ENCODE measurements around the gene ITPKB. TPM values are rescaled to one million over a fixed set of nuclear protein-coding genes. Genes with fewer than 3 reads are reported as not detected.
"Not testable (repeated sequence)": the region's sequence is repeated elsewhere in the genome, so short reads cannot be mapped to it uniquely, and the experiment has no call there.

ITPKB gene
- polyA plus RNA-seq, 3 donors from 2014 or later, result 14.1 to 37.8 (median 18.7) TPM

DNA sequence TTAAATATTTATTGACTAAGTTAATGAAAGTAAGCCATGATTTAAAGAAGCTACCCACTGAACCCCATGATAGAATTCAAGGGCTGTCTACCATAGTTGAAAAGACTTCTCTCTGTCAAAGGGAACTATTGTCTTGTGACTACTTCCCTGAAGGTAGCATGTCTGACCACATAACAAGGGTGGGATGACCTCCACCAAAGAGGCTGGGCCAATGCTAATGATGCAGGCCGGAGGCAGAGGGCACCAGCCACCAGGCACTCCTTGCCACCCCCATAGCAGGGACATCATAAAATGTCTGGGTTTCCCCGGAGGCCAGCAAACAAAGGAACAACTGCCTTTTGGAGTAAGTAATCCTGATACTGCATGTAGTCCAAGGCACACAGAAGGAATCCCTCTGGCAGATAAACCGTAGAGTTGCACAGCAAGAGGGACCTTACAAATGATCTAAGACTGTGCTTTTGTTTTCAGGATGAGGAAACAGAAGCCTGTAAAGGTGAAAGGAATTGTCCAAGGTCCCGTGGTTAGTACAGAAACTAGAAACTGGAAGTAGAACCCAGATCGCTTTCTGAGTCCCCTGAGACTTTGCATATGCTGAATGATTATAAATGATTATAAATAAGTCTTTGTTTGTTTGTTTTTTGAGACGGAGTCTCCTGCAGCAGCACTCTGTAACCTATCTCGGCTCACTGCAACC, 33.5 kb upstream of the ITPKB start:
- no peaks in the 10 kb centered on the region for H3K36me3 Mint-ChIP-seq
- no peaks in the 10 kb centered on the region for H3K9me3 Mint-ChIP-seq
- peaks cover 0 to 2% (median 0%) of the 10 kb centered on the region in 3 donors for H3K27me3 Mint-ChIP-seq (ENCODE audit: low read depth in 3 of 3)
- no peaks in the 10 kb centered on the region for H3K4me1 Mint-ChIP-seq
- H3K27ac Mint-ChIP-seq, result no peak overlapping the region
- no peak overlapping the region for H3K4me3 Mint-ChIP-seq
- no peak for DNase-seq

DNA sequence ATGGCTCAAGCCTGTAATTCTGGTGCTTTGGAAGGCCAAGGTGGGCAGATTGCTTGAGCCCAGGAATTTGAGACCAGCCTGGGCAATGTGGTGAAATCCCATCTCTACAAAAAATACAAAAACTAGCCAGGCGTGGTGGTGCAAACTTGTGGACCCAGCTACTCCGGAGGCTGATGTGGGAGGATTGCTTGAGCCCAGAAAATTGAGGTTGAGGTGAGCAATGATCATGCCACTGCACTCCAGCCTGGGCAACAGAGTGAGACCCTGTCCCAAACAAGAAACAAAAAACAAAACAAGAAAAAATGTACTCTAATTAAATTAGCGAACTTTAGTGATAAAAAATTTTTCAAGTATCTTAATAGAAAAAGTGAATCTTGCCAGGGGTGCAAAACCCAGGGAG, 28.1 kb upstream of the ITPKB start:
- Mint-ChIP-seq H3K9me3 (peaks cover 0 to 12% (median 0%) of the 10 kb centered on the region in 6 donors), H3K4me1 (peaks cover 13 to 18% of the 10 kb centered on the region in 2 donors)
- not testable (repeated sequence) for H3K27me3 Mint-ChIP-seq (ENCODE audit: low read depth in 3 of 3); H3K36me3 Mint-ChIP-seq; H3K27ac Mint-ChIP-seq; H3K4me3 Mint-ChIP-seq; DNase-seq

DNA sequence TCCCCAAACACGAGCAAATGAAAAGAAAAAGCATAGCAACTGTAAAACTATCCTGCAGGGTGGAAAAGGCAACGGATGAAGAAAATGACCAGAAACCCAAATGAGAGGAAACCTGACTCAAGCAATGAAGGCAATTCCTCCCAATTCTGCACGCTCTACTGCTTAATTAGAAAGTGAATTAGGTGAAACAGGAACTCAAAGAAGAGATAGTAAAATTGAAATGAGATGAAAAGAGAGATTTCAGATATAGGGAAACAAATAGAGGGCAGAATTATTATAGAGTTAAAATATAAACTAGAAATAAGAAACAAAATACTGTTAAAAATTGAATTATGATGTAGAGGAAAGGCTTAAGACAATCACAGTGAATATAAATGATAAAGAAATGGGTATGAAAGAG, 27.5 kb upstream of the ITPKB start:
- no peak overlapping the region for H3K4me3 Mint-ChIP-seq
- H3K4me1 Mint-ChIP-seq, result peaks cover 13 to 18% of the 10 kb centered on the region in 2 donors
- H3K27ac Mint-ChIP-seq, result peak overlapping the region in 1 of 6 donors; percentile 55
- H3K9me3 Mint-ChIP-seq, result peaks cover 0 to 12% (median 0%) of the 10 kb centered on the region in 6 donors
- peaks cover 0 to 7% (median 6%) of the 10 kb centered on the region in 3 donors for H3K36me3 Mint-ChIP-seq
- no peak for DNase-seq
- peaks cover 3 to 8% (median 5%) of the 10 kb centered on the region in 3 donors for H3K27me3 Mint-ChIP-seq (ENCODE audit: low read depth in 3 of 3)

DNA sequence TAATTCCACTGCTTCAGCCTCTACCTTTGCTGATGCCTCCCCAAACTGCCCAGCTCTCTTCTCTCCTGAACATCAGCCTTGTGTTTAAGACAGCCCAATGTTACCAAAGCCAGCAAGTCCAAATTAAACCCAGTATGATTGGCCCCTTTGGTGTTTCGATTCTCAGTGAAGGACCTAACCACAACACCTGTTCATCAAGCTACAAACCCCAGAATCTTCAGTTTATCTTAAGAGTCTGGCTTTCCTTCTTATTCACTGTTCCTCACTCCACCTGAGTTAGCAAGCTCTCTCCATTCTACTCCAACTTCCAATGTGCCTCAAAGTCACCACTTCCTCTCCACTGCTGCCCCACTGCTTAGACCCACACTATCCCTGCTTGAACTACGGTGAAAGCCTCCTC, 25.5 kb upstream of the ITPKB start:
- Mint-ChIP-seq H3K4me1 (peaks cover 13 to 18% of the 10 kb centered on the region in 2 donors), H3K4me3 (peak overlapping the region in 4 of 5 donors; percentile 0 to 66 (median 16)), H3K36me3 (peaks cover 0 to 7% (median 6%) of the 10 kb centered on the region in 3 donors), H3K9me3 (peaks cover 0 to 12% (median 0%) of the 10 kb centered on the region in 6 donors), H3K27me3 (ENCODE audit: low read depth in 3 of 3) (peaks cover 3 to 10% (median 5%) of the 10 kb centered on the region in 3 donors), H3K27ac (peak overlapping the region; percentile 52 to 87 (median 80))
- DNase-seq, result no peak

DNA sequence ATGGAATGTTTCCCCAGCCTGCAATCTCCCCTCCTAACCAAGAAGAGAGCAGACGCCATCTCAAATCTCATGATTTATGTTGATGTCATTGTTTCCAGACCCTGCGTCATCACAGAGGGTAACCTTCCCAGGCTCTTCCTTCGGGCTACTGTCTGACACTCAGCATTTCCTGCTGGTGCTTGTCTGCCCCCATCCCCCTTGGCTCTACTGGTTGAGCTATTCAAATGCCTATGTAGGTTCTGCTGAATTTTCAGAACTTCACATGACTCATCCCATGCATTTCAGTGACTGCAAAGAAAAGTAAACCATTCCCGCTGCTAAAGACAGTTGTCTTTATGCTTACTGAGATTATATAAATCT, 24.8 kb upstream of the ITPKB start:
- Mint-ChIP-seq H3K9me3 (peaks cover 0 to 12% (median 0%) of the 10 kb centered on the region in 6 donors), H3K27me3 (ENCODE audit: low read depth in 3 of 3) (peaks cover 3 to 10% (median 5%) of the 10 kb centered on the region in 3 donors), H3K4me1 (peaks cover 13 to 18% of the 10 kb centered on the region in 2 donors), H3K27ac (peak overlapping the region in 3 of 6 donors; percentile 14 to 74 (median 33)), H3K4me3 (peak overlapping the region in 1 of 5 donors; percentile 5), H3K36me3 (peaks cover 0 to 7% (median 6%) of the 10 kb centered on the region in 3 donors)
- DNase-seq, result peak in 1 of 3 donors; percentile 3

DNA sequence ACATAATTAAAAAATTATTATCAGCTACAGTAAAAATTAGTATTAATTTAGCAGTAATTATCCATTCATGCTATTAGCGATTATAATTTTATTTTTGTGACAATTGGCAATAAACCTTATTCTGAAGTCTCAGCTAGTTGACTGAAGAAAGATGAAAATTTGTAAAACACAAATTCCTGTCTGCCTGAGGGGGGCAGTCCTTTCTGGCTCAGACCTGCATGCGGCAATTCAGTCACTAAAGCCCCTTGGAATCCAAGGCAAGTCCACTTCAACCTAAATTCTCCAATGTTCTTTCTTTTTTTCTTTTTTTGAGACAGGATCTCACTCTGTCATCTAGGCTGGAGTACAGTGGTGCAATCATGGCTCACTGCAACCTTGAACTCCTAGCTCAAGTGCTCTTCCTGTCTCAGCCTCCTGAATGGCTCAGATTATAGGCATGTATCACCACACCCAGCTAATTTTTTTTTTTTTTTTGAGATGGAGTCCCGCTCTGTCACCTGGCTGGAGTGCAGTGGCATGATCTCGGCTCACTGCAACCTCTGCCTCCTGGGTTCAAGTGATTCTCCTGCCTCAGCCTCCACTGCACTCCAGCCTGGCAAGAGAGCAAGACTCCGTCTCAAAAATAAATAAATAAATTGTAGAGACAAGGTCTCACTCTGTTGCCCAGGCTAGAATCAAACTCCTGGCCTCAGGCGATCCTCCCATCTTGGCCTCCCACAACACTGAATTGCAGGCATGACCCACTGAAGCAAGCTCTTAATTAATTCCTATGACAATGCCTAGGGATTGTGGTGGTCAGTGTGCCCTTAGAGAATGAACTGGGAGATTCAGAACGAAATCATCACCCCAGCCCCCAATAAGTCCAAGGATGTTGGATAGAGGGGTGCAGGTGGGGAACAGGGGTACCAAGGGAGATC, 24.2 kb upstream of the ITPKB start:
- peaks cover 0 to 7% (median 6%) of the 10 kb centered on the region in 3 donors for H3K36me3 Mint-ChIP-seq

DNA sequence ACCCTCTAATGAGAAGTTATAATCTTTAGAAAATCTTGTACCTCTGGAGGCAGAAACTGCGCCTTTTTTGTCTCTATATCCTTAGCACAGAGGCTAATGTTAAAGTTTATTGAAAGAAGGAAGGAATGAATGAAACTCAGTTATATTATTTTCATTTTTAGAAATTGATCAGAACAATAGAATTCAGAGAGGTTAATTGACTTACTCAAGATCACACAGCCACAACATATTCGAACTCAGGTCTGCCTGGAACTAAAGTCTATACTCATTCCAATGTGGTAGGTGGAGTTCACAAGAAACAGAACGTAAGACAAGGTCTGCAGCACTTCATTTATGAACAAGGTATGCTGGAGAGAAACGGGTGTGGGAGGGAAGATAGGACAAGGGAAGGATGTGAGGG, 23.0 kb upstream of the ITPKB start:
- Mint-ChIP-seq H3K4me1 (peaks cover 13 to 18% of the 10 kb centered on the region in 2 donors), H3K9me3 (peaks cover 0 to 12% (median 0%) of the 10 kb centered on the region in 6 donors), H3K27me3 (ENCODE audit: low read depth in 3 of 3) (peaks cover 4 to 10% (median 5%) of the 10 kb centered on the region in 3 donors), H3K36me3 (peaks cover 0 to 7% (median 6%) of the 10 kb centered on the region in 3 donors), H3K4me3 (no peak overlapping the region), H3K27ac (no peak overlapping the region)
- DNase-seq, result no peak

More for the DNA sequence above, 24.2 kb upstream of the ITPKB start:
- peak overlapping the region in 2 of 6 donors; percentile 33 to 74 for H3K27ac Mint-ChIP-seq
- H3K4me3 Mint-ChIP-seq, result peak overlapping the region in 1 of 5 donors; percentile 23
- peaks cover 0 to 12% (median 0%) of the 10 kb centered on the region in 6 donors for H3K9me3 Mint-ChIP-seq
- H3K4me1 Mint-ChIP-seq, result peaks cover 13 to 18% of the 10 kb centered on the region in 2 donors
- peaks cover 4 to 10% (median 5%) of the 10 kb centered on the region in 3 donors for H3K27me3 Mint-ChIP-seq (ENCODE audit: low read depth in 3 of 3)
- no peak for DNase-seq

DNA sequence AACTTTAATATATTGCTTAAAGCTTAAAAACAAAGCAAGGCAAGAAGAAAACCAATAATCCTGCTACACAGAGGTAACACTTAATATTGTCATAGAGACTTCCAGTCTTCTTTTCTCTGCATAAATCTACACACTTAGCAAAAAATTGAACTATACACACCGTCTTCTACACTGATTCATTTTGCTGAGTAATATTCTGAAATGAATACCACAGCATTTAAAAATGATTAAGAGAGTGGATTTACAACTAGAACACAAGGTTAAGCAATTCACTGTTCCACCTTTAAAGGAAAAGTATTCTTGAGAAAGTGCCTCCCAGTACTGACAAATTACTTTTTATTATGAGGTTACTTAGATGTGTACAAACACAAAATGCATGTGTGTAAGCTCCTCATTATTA, 22.2 kb upstream of the ITPKB start:
- Mint-ChIP-seq H3K27ac (no peak overlapping the region), H3K9me3 (peaks cover 0 to 12% (median 0%) of the 10 kb centered on the region in 6 donors), H3K36me3 (peaks cover 0 to 6% (median 1%) of the 10 kb centered on the region in 3 donors), H3K4me1 (peaks cover 13 to 18% of the 10 kb centered on the region in 2 donors), H3K27me3 (ENCODE audit: low read depth in 3 of 3) (peaks cover 4 to 12% (median 5%) of the 10 kb centered on the region in 3 donors), H3K4me3 (no peak overlapping the region)
- DNase-seq, result no peak

DNA sequence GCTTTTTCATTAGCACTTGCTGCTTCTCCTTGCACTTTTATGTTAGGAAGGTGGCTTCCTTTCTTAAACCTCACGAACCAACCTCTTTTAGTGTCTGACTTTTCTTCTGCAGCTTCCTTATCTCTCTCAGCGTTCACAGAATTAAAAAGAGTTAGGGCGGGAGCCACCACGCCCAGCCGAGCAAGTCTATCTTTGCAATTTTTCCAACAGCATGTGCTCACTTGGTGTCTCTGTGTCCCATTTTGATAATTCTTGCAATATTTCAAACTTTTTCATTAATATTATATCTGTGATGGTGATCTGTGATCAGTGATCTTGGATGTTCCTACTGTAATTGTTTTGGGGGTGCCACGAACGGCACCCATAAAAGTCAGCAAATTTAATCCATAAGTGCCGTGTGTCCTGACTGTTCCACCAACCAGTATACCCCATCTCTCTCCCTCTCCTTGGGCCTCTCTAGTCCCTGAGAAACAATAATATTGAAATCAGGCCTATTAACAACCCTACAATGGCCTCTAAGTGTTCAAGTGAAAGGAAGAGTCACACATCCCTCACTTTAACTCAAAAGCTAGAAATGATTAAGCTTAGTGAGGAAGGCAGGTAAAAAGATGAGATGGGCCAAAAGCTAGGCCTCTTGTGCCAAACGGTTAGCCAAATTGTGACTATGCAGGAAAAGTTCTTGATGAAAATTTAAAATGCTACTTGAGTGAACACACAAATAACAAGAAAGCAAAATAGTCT, 15.9 kb upstream of the ITPKB start:
- H3K9me3 Mint-ChIP-seq, result no peaks in the 10 kb centered on the region
- no peak for DNase-seq
- peaks cover 0 to 3% (median 0%) of the 10 kb centered on the region in 3 donors for H3K36me3 Mint-ChIP-seq
- H3K27ac Mint-ChIP-seq, result no peak overlapping the region
- H3K4me1 Mint-ChIP-seq, result peaks cover 9% of the 10 kb centered on the region in 2 donors
- peaks cover 0 to 3% (median 2%) of the 10 kb centered on the region in 3 donors for H3K27me3 Mint-ChIP-seq (ENCODE audit: low read depth in 3 of 3)
- H3K4me3 Mint-ChIP-seq, result no peak overlapping the region

DNA sequence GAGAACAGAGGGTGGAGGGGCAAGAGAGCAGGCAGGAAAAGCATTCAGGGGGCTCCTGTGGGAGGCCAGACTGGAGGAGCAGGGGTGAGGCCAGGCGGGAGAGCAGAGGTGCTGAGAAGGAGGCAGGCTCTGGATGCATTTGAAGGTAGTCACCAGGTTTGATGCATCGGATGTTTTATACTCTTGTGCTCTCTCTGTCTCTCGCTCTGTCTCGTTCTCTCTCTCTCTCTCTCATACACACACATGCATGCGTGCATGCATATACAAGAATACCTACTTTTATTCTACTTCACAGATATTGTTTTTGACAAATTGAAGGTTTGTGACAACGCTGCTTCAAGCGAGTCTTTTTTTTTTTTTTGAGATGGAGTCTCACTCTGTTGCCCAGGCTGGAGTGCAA, 15.0 kb upstream of the ITPKB start:
- Mint-ChIP-seq H3K4me3 (no peak overlapping the region), H3K27me3 (ENCODE audit: low read depth in 3 of 3) (peaks cover 0 to 2% (median 2%) of the 10 kb centered on the region in 3 donors), H3K4me1 (peaks cover 9% of the 10 kb centered on the region in 2 donors), H3K27ac (peak overlapping the region in 2 of 6 donors; percentile 7 to 35), H3K9me3 (no peaks in the 10 kb centered on the region), H3K36me3 (peaks cover 0 to 3% (median 0%) of the 10 kb centered on the region in 3 donors)
- DNase-seq, result no peak

DNA sequence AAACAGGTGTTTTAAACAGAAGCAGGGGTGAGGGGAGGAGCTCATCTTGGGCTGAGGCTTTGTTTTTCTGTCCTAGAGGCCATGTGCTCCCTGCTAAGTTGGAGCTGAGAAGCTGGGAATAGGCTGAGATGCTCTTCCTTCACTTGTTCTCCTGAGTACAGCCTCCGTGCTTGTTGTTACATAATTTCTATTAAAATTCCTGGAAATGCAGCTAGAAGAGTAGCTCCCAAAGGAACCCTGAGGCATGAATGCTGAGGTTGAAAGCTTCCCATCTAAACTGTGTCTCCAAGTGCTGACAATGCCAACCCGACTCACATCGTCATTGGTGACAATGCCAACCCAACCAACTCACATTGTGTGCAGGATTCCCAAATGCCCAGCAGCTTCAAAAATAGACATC, 12.6 kb upstream of the ITPKB start:
- no peak for DNase-seq
- Mint-ChIP-seq H3K36me3 (peaks cover 0 to 3% (median 0%) of the 10 kb centered on the region in 3 donors), H3K27ac (no peak overlapping the region), H3K4me3 (no peak overlapping the region), H3K27me3 (ENCODE audit: low read depth in 3 of 3) (peaks cover 0 to under 1% (median 0%) of the 10 kb centered on the region in 3 donors), H3K4me1 (peaks cover 9 to 11% of the 10 kb centered on the region in 2 donors), H3K9me3 (no peaks in the 10 kb centered on the region)

DNA sequence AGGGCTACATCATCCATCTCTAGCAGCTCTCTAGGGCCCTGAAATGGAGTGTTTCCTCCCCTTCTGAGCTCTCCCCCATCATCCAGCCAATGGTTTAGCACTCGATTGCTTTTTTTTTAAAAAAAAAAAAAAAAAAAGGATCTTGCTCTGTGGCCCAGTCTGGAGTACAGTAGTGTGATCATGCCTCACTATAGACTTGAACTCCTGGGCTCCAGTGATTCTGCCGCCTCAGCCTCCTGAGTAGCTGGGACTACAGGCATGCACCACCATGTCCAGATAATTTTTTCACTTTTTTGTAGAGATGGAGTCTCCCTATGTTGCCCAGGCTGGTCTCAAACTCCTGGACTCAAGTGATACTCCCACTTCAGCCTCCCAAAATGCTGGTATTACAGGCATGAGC, 12.1 kb upstream of the ITPKB start:
- Mint-ChIP-seq H3K4me3 (no peak overlapping the region), H3K4me1 (peaks cover 9 to 11% of the 10 kb centered on the region in 2 donors), H3K9me3 (no peaks in the 10 kb centered on the region), H3K36me3 (peaks cover 0 to 3% (median 0%) of the 10 kb centered on the region in 3 donors), H3K27me3 (ENCODE audit: low read depth in 3 of 3) (no peaks in the 10 kb centered on the region), H3K27ac (no peak overlapping the region)
- no peak for DNase-seq

DNA sequence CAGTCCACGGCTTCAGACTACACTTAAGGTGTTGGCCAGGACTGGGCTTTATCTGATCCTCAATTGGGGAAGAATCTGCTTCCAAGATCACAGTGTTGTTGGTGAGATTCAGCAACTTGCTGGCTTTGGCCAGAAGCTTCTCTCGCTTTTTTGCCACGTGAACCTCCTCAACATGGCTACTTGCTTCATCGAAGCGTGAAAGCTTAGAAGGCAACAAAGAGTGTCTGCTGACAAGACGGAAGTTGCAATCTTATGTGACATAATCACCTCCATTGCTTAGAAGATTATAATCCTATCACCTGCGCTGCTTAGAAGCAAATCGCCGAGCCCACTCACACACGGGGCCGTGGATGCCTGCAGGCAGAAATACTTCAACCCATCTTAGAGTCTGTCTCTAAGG, 10.4 kb upstream of the ITPKB start:
- Mint-ChIP-seq H3K27ac (no peak overlapping the region), H3K27me3 (ENCODE audit: low read depth in 3 of 3) (peaks cover 0 to 2% (median 0%) of the 10 kb centered on the region in 3 donors), H3K4me1 (peaks cover 9 to 11% of the 10 kb centered on the region in 2 donors), H3K9me3 (no peaks in the 10 kb centered on the region), H3K4me3 (no peak overlapping the region), H3K36me3 (peaks cover 0 to 3% (median 0%) of the 10 kb centered on the region in 3 donors)
- DNase-seq, result no peak
